ENCODE results near the gene LPP.

- TF ChIP-seq POLR2AphosphoS5 (IDR thresholded peaks at IDR 0.05; ENCODE audit: low read depth, low read length) (no peak), POLR2A (IDR thresholded peaks at IDR 0.05; ENCODE audit: low read depth, low read length) (no peak), SPI1 (IDR thresholded peaks at IDR 0.05; ENCODE audit: low read depth, low read length) (no peak)
Observed at GRCh38 chr3:188691004-188691403, 537.0 kb downstream of the LPP start.

Measured in GM12891 (cell line).